ENCODE results near the gene PRRX1.

Gene PRRX1

DNA sequence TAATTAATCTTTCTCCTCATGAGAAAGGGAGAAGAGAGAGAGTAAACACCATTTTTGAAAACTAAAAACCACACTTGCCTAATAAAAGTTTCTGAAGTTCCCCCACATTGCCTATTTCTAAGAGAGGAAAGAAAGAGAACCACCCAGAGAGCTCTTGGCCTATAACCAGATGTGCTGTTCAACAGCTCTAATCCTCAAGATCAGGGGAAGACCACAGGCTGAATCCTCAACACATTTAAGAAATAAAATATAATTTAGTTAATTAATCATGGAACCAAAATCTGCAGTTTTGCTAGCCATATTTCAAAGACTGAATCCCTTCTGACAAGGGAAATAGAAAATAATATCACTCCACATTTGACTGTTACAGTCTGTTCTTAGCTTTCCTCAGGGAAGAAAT is 11.9 kb downstream of the PRRX1 start:
- TF ChIP-seq, protein P1, sequence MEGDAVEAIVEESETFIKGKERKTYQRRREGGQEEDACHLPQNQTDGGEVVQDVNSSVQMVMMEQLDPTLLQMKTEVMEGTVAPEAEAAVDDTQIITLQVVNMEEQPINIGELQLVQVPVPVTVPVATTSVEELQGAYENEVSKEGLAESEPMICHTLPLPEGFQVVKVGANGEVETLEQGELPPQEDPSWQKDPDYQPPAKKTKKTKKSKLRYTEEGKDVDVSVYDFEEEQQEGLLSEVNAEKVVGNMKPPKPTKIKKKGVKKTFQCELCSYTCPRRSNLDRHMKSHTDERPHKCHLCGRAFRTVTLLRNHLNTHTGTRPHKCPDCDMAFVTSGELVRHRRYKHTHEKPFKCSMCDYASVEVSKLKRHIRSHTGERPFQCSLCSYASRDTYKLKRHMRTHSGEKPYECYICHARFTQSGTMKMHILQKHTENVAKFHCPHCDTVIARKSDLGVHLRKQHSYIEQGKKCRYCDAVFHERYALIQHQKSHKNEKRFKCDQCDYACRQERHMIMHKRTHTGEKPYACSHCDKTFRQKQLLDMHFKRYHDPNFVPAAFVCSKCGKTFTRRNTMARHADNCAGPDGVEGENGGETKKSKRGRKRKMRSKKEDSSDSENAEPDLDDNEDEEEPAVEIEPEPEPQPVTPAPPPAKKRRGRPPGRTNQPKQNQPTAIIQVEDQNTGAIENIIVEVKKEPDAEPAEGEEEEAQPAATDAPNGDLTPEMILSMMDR (IDR thresholded peaks at IDR 0.05): no peak
- Histone ChIP-seq H3K27ac (peak overlapping the region; percentile 20 to 95), H3K27me3 (no peaks in the 10 kb centered on the region), H3K36me3 (no peaks in the 10 kb centered on the region), H3K4me3 (no peak overlapping the region), H3K4me1 (peaks cover 0 to 96% (median 40%) of the 10 kb centered on the region in 4 donors), H3K9me3 (no peaks in the 10 kb centered on the region)
- no peak for DNase-seq
- intact Hi-C loops (cut with DNase I; ENCODE audit: low total_unique reads): no loop called here

DNA sequence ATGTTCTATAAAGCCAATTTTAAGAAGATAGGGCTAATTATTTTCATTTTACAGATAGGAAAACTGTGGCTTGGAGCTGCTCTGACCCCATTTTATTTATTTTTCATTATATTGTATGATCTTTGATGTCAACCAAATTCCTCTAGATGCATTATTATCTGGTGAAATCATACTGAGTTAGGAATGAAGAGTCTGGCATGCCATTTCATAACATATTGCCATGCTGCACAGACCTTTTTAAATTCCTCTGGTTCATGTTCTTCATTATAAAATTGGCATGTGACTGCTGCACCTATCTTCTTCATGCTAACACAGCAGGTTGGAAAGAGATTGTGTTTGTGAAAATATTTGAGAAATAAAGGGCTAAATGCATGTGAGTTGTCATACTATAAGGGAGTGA is 12.7 kb downstream of the PRRX1 start:
- Histone ChIP-seq H3K27me3 (no peaks in the 10 kb centered on the region), H3K9me3 (no peaks in the 10 kb centered on the region), H3K27ac (peak overlapping the region; percentile 20 to 95), H3K4me3 (no peak overlapping the region), H3K36me3 (no peaks in the 10 kb centered on the region), H3K4me1 (peaks cover 0 to 100% (median 38%) of the 10 kb centered on the region in 4 donors)
- TF ChIP-seq, protein P1 (IDR thresholded peaks at IDR 0.05): no peak
- intact Hi-C loops (cut with DNase I; ENCODE audit: low total_unique reads): no loop called here
- no peak for DNase-seq

DNA sequence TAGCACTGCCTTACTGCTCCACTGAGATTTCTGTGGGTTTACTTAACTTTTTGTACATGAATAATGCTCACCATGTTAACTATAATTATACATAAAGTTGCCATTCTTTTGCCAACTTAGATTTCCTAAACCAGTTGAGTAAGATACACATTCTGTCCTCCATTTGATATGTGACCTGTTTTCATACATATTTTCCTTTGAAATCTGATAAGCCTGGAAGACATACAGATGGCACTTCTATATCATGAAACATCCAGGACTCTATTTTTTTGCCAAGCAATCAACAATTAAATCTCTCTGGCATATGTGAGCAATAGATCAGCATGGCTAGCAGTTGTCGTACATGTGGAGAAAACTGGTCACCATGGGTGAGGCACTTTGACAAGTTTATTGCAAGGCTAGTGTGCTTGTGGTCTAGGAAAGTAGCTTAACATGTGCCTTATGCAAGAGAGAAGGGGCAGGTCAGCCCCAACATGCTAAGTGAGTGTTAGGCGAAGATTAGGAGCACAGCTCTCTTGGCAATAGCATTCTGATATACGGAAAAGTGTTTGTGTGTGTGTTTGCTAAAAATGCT is 14.2 kb downstream of the PRRX1 start:
- intact Hi-C loops (cut with DNase I; ENCODE audit: low total_unique reads): no loop called here
- no peaks in the 10 kb centered on the region for H3K27me3 ChIP-seq
- H3K27ac ChIP-seq: peak overlapping the region; percentile 19 to 95
- no peak overlapping the region for H3K4me3 ChIP-seq
- no peaks in the 10 kb centered on the region for H3K36me3 ChIP-seq
- DNase-seq: no peak
- no peaks in the 10 kb centered on the region for H3K9me3 ChIP-seq
- H3K4me1 ChIP-seq: peaks cover 0 to 99% (median 31%) of the 10 kb centered on the region in 4 donors
- TF ChIP-seq, protein P1 (IDR thresholded peaks at IDR 0.05): no peak

DNA sequence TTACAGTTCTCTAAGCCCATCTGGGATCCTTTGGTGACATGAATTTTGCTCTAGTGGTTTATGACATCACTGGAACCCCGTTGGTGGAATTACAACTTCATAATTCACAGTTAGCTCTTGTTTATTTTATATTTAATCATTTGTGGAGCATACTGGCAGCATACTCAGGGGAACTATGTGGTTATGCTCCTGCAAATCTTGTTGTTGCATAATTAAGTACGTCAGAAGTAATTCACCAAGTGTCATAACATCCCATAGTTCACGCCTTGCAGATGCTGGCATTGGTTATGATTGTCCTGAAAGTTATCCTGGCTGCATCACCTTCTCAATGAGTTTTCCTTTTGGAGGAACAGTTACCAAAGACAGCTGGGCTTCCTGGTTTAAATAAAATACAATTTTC is 16.5 kb downstream of the PRRX1 start:
- intact Hi-C loops (cut with DNase I; ENCODE audit: low total_unique reads): no loop called here
- H3K27ac ChIP-seq: peak overlapping the region in 1 of 2 donors; percentile 95

DNA sequence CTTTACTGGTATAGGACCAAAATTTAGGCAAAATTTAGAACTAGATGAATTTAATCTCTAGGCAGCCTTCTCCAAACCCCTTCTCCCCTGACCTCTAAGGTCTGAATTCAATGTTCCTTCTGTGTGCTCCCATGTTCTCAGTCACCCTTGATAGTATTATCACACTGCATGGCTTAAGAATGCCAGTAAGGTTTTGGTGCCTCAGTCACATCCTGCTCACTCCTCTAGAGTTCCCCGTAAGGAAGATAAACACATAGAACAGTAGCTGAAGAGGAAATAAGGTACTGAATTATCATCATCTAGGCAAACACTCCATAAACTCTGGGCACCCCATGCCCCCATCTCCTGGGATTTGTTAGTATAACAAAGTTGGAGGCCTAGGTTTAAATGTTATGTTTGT is 18.2 kb downstream of the PRRX1 start:
- no peaks in the 10 kb centered on the region for H3K9me3 ChIP-seq
- no peaks in the 10 kb centered on the region for H3K27me3 ChIP-seq
- no peak for DNase-seq
- H3K36me3 ChIP-seq: no peaks in the 10 kb centered on the region
- TF ChIP-seq, protein P1 (IDR thresholded peaks at IDR 0.05): no peak
- H3K4me3 ChIP-seq: no peak overlapping the region
- intact Hi-C loops (cut with DNase I; ENCODE audit: low total_unique reads): no loop called here
- H3K27ac ChIP-seq: peak overlapping the region; percentile 10 to 75
- peaks cover 0 to 97% (median 21%) of the 10 kb centered on the region in 4 donors for H3K4me1 ChIP-seq

More for the DNA sequence above, 16.5 kb downstream of the PRRX1 start:
- TF ChIP-seq, protein P1 (IDR thresholded peaks at IDR 0.05): no peak
- H3K27me3 ChIP-seq: no peaks in the 10 kb centered on the region
- peaks cover 0 to 99% (median 23%) of the 10 kb centered on the region in 4 donors for H3K4me1 ChIP-seq
- H3K9me3 ChIP-seq: no peaks in the 10 kb centered on the region
- no peak overlapping the region for H3K4me3 ChIP-seq
- DNase-seq: no peak
- no peaks in the 10 kb centered on the region for H3K36me3 ChIP-seq
